Heart left ventricle (tissue), 13 donors: ENCODE results near the gene FSTL4.

Experiments used
- POLR2A ChIP-seq, 2 donors: fragments of 450-650 bp; IDR thresholded peaks; one replicate each; pipeline ENCODE4 v1.6.1; 2017; ENCODE audit warnings: antibody characterized with exemption in 2 of 2, mild to moderate bottlenecking in 2 of 2, moderate library complexity in 2 of 2
- TF ChIP-seq, protein P1 (sequence below), 12 donors: fragments of 200-600 bp; sonication (generic) in 4 of 12; IDR thresholded peaks; one replicate each; pipeline versions ENCODE4 v1.5.0 to v1.8.0; 2018 to 2022; ENCODE audit warnings: antibody characterized with exemption in 12 of 12, mild to moderate bottlenecking in 5 of 12
- donor health status: ischemic (EF 13 %, LVEDD 7.1; RV severe dilation, severe dysfunction).
- donor health status: DM: no; HTN: yes; CAD: no.
- donor health status: DM: no; HTN: no; CAD: no.
- donor health status: ischemic (EF 25% LVEDD 6.9; RV normal size, moderate dysfunction).
- donor health status: ischemic (EF 25% LVEDD 5.7; RV mildly dilated, moderate dysfunction).
- donor health status: ischemic (EF 35%, LVEDD 5.7; RV mildly dilated, moderate dysfunction).
- donor health status: nonischemic (EF 11% LVEDD 7.7; RV severe dilation, severe dysfunction).
- donor health status: DM: yes; HTN: yes; CAD: no.
- donor health status: PGD.
- donor health status: ischemic (EF 29% LVEDD 5.4; RV normal size, mild dysfunction).
- donor health status: nonischemic (EF 23%, LVEDD 6.1; RV moderate dilation, normal function).

DNA sequence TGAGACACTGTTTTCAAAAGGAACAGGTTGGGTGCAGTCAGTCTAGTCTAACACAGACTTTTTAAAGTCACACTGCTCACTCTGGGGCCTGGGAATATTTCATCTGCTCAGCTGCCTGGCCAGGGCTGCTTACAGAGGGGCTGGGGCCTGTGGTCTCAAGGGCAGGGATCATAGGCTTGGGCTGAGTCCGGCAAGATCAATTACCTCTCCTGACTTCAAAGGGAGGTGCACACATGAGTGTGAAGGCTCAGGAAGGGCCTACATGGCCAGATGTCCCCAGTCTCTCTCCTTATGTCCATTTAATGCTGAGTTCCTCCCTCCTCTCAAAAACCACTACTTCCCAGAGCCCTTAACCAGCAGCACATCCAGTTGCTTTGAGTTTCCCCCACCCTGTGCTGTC, 313.3 kb downstream of the FSTL4 start:
- TF ChIP-seq, protein P1, sequence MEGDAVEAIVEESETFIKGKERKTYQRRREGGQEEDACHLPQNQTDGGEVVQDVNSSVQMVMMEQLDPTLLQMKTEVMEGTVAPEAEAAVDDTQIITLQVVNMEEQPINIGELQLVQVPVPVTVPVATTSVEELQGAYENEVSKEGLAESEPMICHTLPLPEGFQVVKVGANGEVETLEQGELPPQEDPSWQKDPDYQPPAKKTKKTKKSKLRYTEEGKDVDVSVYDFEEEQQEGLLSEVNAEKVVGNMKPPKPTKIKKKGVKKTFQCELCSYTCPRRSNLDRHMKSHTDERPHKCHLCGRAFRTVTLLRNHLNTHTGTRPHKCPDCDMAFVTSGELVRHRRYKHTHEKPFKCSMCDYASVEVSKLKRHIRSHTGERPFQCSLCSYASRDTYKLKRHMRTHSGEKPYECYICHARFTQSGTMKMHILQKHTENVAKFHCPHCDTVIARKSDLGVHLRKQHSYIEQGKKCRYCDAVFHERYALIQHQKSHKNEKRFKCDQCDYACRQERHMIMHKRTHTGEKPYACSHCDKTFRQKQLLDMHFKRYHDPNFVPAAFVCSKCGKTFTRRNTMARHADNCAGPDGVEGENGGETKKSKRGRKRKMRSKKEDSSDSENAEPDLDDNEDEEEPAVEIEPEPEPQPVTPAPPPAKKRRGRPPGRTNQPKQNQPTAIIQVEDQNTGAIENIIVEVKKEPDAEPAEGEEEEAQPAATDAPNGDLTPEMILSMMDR (IDR thresholded peaks at IDR 0.05) = no peak
- no peak for TF ChIP-seq POLR2A (IDR thresholded peaks at IDR 0.05)
